ENCODE results near the gene APBA2.

The APBA2 gene

GRCh38 chr15:28955160-28955992 is 69.6 kb downstream of the APBA2 start:
- H3K4me3 ChIP-seq (ENCODE audit: low read depth, low read length) = no peak overlapping the region

- no peak overlapping the region for H3K4me3 ChIP-seq (ENCODE audit: low read depth, low read length)
Observed at GRCh38 chr15:28955993-28956421, 70.2 kb downstream of the APBA2 start.

- no peak overlapping the region for H3K4me3 ChIP-seq (ENCODE audit: low read depth, low read length)
Observed at GRCh38 chr15:28956491-28956890, 70.7 kb downstream of the APBA2 start.

- no peak overlapping the region for H3K4me3 ChIP-seq (ENCODE audit: low read depth, low read length)
Observed at GRCh38 chr15:28957606-28958498, 72.1 kb downstream of the APBA2 start.

GRCh38 chr15:28959326-28959725 is 73.6 kb downstream of the APBA2 start:
- no peak overlapping the region for H3K4me3 ChIP-seq (ENCODE audit: low read depth, low read length)

GRCh38 chr15:28960979-28961378 is 75.2 kb downstream of the APBA2 start:
- no peak overlapping the region for H3K4me3 ChIP-seq (ENCODE audit: low read depth, low read length)

GRCh38 chr15:28961391-28961790 is 75.6 kb downstream of the APBA2 start:
- no peak overlapping the region for H3K4me3 ChIP-seq (ENCODE audit: low read depth, low read length)

GRCh38 chr15:28962851-28963710 is 77.3 kb downstream of the APBA2 start:
- no peak overlapping the region for H3K4me3 ChIP-seq (ENCODE audit: low read depth, low read length)

GRCh38 chr15:28963711-28964081 is 77.9 kb downstream of the APBA2 start:
- H3K4me3 ChIP-seq (ENCODE audit: low read depth, low read length) = no peak overlapping the region

GRCh38 chr15:28964098-28964497 is 78.3 kb downstream of the APBA2 start:
- no peak overlapping the region for H3K4me3 ChIP-seq (ENCODE audit: low read depth, low read length)

GRCh38 chr15:28967066-28967465 is 81.3 kb downstream of the APBA2 start:
- no peak overlapping the region for H3K4me3 ChIP-seq (ENCODE audit: low read depth, low read length)

- no peak overlapping the region for H3K4me3 ChIP-seq (ENCODE audit: low read depth, low read length)
Observed at GRCh38 chr15:28967990-28968389, 82.2 kb downstream of the APBA2 start.

GRCh38 chr15:28969511-28970085 is 83.8 kb downstream of the APBA2 start:
- H3K4me3 ChIP-seq (ENCODE audit: low read depth, low read length) = no peak overlapping the region

GRCh38 chr15:28974142-28974541 is 88.4 kb downstream of the APBA2 start:
- H3K4me3 ChIP-seq (ENCODE audit: low read depth, low read length) = no peak overlapping the region

GRCh38 chr15:28975766-28976179 is 90.0 kb downstream of the APBA2 start:
- H3K4me3 ChIP-seq (ENCODE audit: low read depth, low read length) = no peak overlapping the region

- H3K4me3 ChIP-seq (ENCODE audit: low read depth, low read length) = no peak overlapping the region
Observed at GRCh38 chr15:28977377-28978010, 91.7 kb downstream of the APBA2 start.

- H3K4me3 ChIP-seq (ENCODE audit: low read depth, low read length) = no peak overlapping the region
Observed at GRCh38 chr15:28978011-28978378, 92.2 kb downstream of the APBA2 start.

- no peak overlapping the region for H3K4me3 ChIP-seq (ENCODE audit: low read depth, low read length)
Observed at GRCh38 chr15:28978661-28979060, 92.9 kb downstream of the APBA2 start.

GRCh38 chr15:28979208-28979841 is 93.6 kb downstream of the APBA2 start:
- H3K4me3 ChIP-seq (ENCODE audit: low read depth, low read length) = no peak overlapping the region

Measured in iPS-11a (cell line).